HG02571 (cell line): ENCODE measurements around the gene TEAD1.

ENCODE experiments used
- ATAC-seq: cut with Tn5 transposase; IDR thresholded peaks from one replicate; pipeline ENCODE4 v1.9.1; 2021; ENCODE audit warnings: mild to moderate bottlenecking, moderate library complexity; ENCODE audit not compliant: unreplicated experiment

The TEAD1 gene

GRCh38 chr11:12786450-12786849 is 112.2 kb downstream of the TEAD1 start:
- no peak for ATAC-seq

- no peak for ATAC-seq
Observed at GRCh38 chr11:12786891-12787290, 112.7 kb downstream of the TEAD1 start.

GRCh38 chr11:12787847-12788246 is 113.6 kb downstream of the TEAD1 start:
- no peak for ATAC-seq

- no peak for ATAC-seq
Observed at GRCh38 chr11:12789054-12789453, 114.8 kb downstream of the TEAD1 start.

- no peak for ATAC-seq
Observed at GRCh38 chr11:12789596-12790215, 115.5 kb downstream of the TEAD1 start.

GRCh38 chr11:12790861-12791616 is 116.8 kb downstream of the TEAD1 start:
- no peak for ATAC-seq

- no peak for ATAC-seq
Observed at GRCh38 chr11:12792018-12792417, 117.8 kb downstream of the TEAD1 start.

GRCh38 chr11:12792590-12792989 is 118.4 kb downstream of the TEAD1 start:
- ATAC-seq: no peak

GRCh38 chr11:12793065-12793464 is 118.8 kb downstream of the TEAD1 start:
- no peak for ATAC-seq

GRCh38 chr11:12793506-12793905 is 119.3 kb downstream of the TEAD1 start:
- ATAC-seq: no peak

GRCh38 chr11:12794576-12795230 is 120.5 kb downstream of the TEAD1 start:
- no peak for ATAC-seq

GRCh38 chr11:12797996-12798395 is 123.8 kb downstream of the TEAD1 start:
- ATAC-seq: no peak

- no peak for ATAC-seq
Observed at GRCh38 chr11:12798609-12799011, 124.4 kb downstream of the TEAD1 start.

- no peak for ATAC-seq
Observed at GRCh38 chr11:12799334-12799835, 125.2 kb downstream of the TEAD1 start.

- ATAC-seq: no peak
Observed at GRCh38 chr11:12800032-12800671, 125.9 kb downstream of the TEAD1 start.

- ATAC-seq: no peak
Observed at GRCh38 chr11:12800871-12801270, 126.7 kb downstream of the TEAD1 start.

- no peak for ATAC-seq
Observed at GRCh38 chr11:12801976-12802375, 127.8 kb downstream of the TEAD1 start.

- ATAC-seq: no peak
Observed at GRCh38 chr11:12802418-12803085, 128.3 kb downstream of the TEAD1 start.

- no peak for ATAC-seq
Observed at GRCh38 chr11:12803086-12803826, 129.0 kb downstream of the TEAD1 start.

- ATAC-seq: no peak
Observed at GRCh38 chr11:12806113-12806512, 131.9 kb downstream of the TEAD1 start.
